Measurements from ENCODE around the gene FURIN.
A peak's percentile ranks its signal among the peaks of the same experiment; 100 is the strongest.
"Not testable (repeated sequence)": the region's sequence is repeated elsewhere in the genome, so short reads cannot be mapped to it uniquely, and the experiment has no call there.

FURIN gene

DNA sequence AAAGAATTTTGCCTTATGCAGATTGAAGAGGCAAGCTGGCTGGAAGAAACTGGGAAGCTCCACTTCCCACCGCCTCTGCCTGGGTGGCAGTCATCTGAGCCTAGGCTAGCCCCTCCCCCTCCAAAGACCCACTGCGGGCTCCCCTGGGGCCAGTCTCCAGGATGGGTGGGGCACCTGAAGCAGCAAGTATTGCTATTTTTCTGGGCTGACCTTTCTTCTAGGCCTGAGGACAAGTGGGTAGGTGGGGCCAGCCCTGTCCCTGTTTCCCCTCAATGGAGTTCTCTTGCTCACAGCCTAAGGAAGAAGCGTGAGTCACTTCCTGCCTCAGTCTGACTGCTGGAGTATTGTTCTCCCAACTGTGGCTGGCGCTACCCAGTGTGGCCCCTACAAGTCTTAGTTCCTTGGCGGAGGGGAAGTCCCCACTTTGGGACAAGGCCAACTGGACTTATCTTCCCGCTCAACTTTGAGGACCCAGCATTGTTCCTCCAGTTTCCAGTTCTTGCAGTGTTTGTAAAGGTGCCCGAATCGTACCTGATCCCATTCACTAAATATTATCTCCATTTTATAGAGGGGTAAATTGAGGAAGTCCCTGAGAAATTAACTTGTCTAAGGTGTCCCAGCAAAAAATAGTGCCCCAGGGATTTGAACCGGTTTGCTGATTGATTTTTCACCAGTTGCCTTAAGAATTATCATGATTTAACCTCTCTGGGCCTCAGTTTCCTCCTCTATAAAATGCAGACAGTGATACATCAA is 1.4 kb downstream of the FURIN start:
- H3K4me1 ChIP-seq, result peaks cover 53 to 79% (median 63%) of the 10 kb centered on the region in 10 experiments
- no peak for TF ChIP-seq Cebpa-rat (IDR thresholded peaks at IDR 0.05)
- peaks cover 20 to 31% (median 28%) of the 10 kb centered on the region in 11 experiments; a peak in 20 of 22 replicates for H4K20me1 ChIP-seq
- H3K4me3 ChIP-seq, result peak overlapping the region in 7 of 10 experiments; percentile 92 to 98 (median 96); a peak in 12 of 20 replicates
- H3K9me3 ChIP-seq (replicated peaks in 1 of 11), result no peaks in the 10 kb centered on the region
- peak overlapping the region; percentile 93 to 99 (median 96); a peak in 21 of 22 replicates for H3K9ac ChIP-seq
- peaks cover 0 to 12% (median 0%) of the 10 kb centered on the region in 11 experiments; a peak in 4 of 22 replicates for H3K36me3 ChIP-seq
- H3K27me3 ChIP-seq, result no peaks in the 10 kb centered on the region
- peak overlapping the region; percentile 28 to 98 (median 94); a peak in 21 of 22 replicates for H3K27ac ChIP-seq
- H3K4me2 ChIP-seq, result peak overlapping the region; percentile 88 to 100 (median 99)

DNA sequence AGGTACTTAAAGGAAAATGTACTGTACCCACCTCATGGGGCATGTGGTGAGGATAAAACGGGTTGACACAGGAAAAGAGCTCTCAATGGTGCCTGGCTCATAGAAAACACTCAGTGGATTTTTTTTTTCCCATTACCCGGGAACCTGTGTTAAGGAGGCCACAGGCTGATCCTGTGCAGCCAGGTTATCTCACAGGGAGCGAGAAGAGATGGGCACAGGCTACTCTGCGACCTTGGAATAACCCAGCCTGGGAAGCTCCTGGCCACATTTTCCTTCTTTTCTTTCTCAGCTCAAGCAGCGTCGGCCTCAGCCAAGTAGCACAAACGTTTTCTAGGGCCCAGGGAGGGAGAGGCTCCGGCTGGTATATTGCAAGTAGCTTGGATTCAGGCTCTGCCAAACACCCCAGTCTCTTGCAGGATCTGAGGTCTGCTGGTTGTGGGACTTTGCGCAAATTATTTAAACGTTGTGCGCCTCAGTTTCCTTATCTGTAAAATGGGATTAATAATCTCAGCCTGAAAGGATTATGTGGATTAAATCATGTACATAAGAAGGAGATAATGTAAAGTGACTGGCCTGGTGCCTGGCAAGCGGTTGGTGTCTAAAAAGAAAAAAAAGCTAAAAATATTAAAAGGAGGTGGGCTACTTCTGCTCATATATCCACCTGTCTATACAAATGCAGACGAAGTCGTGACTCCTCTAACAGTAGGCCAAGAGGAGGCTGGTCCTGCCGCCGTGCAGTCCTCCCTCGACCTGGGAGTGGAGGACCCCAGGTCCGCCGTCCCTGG is 2.2 kb downstream of the FURIN start:
- Histone ChIP-seq H3K9ac (peak overlapping the region; percentile 93 to 99 (median 96)), H3K36me3 (peaks cover 0 to 20% (median 5%) of the 10 kb centered on the region in 11 experiments; a peak in 13 of 22 replicates), H3K9me3 (replicated peaks in 1 of 11) (no peaks in the 10 kb centered on the region), H3K27ac (peak overlapping the region; percentile 90 to 98 (median 94)), H3K4me1 (peaks cover 54 to 84% (median 66%) of the 10 kb centered on the region in 10 experiments), H3K27me3 (no peaks in the 10 kb centered on the region), H4K20me1 (peaks cover 28 to 38% (median 35%) of the 10 kb centered on the region in 11 experiments; a peak in 20 of 22 replicates), H3K4me2 (peak overlapping the region; percentile 88 to 100 (median 99)), H3K4me3 (peak overlapping the region; percentile 92 to 99 (median 96))
- no peak for TF ChIP-seq Cebpa-rat (IDR thresholded peaks at IDR 0.05)

DNA sequence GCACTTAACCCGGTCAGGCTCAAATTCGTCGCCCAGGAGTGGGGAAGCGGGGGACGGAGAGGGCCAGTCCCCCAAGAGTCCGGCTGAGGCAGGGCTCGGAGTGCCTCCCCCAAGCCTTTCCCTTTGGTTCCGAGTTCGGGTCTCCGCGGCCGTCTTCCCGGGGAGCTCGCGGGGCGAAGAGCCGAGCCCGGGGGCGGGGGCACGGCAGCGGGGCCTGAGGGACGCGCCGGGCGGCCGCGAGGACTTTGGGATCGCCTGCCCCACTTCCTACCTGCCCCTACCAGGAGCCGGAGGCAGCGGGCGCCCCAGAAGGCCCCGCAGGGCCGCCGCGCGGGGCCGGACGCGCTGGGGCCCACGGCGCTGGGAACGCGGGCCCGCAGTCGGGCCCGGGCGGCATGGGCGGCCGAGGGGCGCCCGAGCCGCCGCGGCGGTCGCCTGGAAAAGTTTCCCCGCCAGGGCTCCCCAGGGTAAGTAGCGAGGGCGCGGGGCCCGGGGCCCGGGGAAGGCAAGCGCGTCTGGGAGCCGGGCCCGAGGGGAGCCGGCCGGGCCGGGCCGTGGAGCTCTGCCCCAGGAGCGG is 2.8 kb downstream of the FURIN start:
- peak overlapping the region; percentile 90 to 98 (median 94) for H3K27ac ChIP-seq
- no peak for TF ChIP-seq Cebpa-rat (IDR thresholded peaks at IDR 0.05)
- H3K9me3 ChIP-seq (replicated peaks in 1 of 11), result no peaks in the 10 kb centered on the region

DNA sequence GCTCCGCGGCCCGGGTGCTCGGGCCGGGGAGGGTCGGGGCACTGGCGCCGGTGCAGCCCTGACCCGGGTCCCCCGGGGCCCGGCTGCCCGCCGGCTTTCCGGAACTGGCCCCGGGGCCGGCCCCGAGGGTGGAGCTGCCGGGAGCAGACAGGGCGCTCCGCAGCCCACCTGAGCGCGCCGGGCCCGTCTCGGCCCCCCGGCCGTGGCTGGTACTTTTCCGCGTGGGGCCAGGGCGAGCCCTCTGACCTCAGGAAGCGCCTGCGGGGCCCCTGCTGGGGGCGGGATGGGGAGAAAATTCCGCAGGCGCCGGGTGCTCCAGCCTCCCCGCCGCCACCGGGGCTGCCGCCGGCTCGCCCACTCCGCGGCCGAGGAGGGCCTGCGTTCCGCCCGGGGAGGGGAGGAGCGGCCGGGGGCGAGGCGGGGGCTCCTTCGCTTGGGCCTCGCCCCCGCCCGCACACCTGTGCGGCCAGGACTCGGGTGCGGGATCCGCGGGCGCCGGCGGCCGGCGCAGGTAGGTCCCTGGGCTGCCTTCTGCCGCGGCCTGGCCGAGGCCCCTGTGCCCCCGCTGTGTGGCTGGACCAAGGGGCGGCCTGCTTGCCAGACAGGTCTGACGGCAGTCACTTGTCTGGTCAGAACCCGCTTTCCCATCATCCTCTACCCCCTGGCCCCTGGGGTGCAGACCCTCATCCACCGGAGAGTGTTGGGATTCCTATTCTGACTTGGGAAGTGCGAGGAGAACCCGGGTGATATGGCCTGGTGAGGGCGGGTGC is 3.5 kb downstream of the FURIN start:
- H3K9ac ChIP-seq, result peak overlapping the region; percentile 93 to 99 (median 96)
- TF ChIP-seq Cebpa-rat (IDR thresholded peaks at IDR 0.05), result no peak
- peak overlapping the region; percentile 88 to 100 (median 99) for H3K4me2 ChIP-seq
- no peaks in the 10 kb centered on the region for H3K9me3 ChIP-seq (replicated peaks in 1 of 11)
- no peaks in the 10 kb centered on the region for H3K27me3 ChIP-seq
- peak overlapping the region; percentile 92 to 99 (median 96) for H3K4me3 ChIP-seq
- H4K20me1 ChIP-seq, result peaks cover 29 to 50% (median 44%) of the 10 kb centered on the region in 11 experiments; a peak in 20 of 22 replicates
- H3K36me3 ChIP-seq, result peaks cover 9 to 33% (median 19%) of the 10 kb centered on the region in 11 experiments
- H3K4me1 ChIP-seq, result peaks cover 58 to 77% (median 70%) of the 10 kb centered on the region in 10 experiments
- peak overlapping the region; percentile 90 to 98 (median 94) for H3K27ac ChIP-seq

More for the DNA sequence above, 2.8 kb downstream of the FURIN start:
- H3K4me1 ChIP-seq, result peaks cover 58 to 84% (median 70%) of the 10 kb centered on the region in 10 experiments
- peak overlapping the region; percentile 92 to 99 (median 96) for H3K4me3 ChIP-seq
- H4K20me1 ChIP-seq, result peaks cover 29 to 45% (median 42%) of the 10 kb centered on the region in 11 experiments; a peak in 20 of 22 replicates
- H3K36me3 ChIP-seq, result peaks cover 2 to 26% (median 12%) of the 10 kb centered on the region in 11 experiments; a peak in 19 of 22 replicates
- H3K4me2 ChIP-seq, result peak overlapping the region; percentile 88 to 100 (median 99)
- peak overlapping the region; percentile 93 to 99 (median 96) for H3K9ac ChIP-seq
- H3K27me3 ChIP-seq, result no peaks in the 10 kb centered on the region

DNA sequence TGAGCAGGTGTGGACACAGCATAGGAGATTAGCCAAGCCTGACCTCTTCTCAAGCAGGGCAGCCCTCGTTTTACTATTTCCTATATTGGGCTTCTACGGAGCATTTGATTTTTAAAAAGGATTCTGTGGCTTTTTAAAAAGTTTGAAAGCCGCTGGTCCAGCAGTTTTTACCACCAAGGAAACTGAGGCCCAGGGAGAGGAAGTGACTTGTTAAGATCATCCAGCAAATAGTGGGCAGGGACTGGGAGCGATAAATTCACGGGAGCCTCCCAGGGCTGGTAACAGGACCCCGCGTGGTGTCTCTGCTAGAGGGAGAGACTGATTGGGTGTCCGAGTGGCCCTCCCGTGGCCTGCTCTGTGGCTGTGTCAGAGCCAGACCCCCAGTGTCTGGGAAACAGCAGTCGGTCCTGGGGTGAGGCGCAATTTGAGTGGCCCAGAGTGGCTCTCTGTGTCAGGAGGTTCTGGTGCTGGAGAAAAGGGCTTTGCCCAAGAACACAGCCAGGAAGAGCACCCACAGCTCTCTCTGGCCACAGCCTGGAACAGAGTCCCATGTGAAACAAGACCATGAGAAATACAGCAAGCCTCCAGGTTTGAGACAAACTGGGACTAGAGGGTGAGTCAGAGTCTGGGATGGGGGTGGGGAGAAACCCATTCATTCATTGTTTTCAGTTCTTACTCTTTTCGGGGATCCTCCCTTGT is 4.2 kb downstream of the FURIN start:
- Histone ChIP-seq H3K9ac (peak overlapping the region; percentile 93 to 99 (median 96)), H3K4me2 (peak overlapping the region; percentile 88 to 100 (median 99)), H3K36me3 (peaks cover 16 to 40% (median 26%) of the 10 kb centered on the region in 11 experiments), H3K27ac (peak overlapping the region; percentile 90 to 98 (median 94)), H3K9me3 (replicated peaks in 1 of 11) (no peaks in the 10 kb centered on the region), H4K20me1 (peaks cover 29 to 57% (median 45%) of the 10 kb centered on the region in 11 experiments; a peak in 20 of 22 replicates), H3K4me1 (peaks cover 52 to 72% (median 68%) of the 10 kb centered on the region in 10 experiments), H3K4me3 (peak overlapping the region; percentile 92 to 99 (median 96)), H3K27me3 (no peaks in the 10 kb centered on the region)
- no peak for TF ChIP-seq Cebpa-rat (IDR thresholded peaks at IDR 0.05)

DNA sequence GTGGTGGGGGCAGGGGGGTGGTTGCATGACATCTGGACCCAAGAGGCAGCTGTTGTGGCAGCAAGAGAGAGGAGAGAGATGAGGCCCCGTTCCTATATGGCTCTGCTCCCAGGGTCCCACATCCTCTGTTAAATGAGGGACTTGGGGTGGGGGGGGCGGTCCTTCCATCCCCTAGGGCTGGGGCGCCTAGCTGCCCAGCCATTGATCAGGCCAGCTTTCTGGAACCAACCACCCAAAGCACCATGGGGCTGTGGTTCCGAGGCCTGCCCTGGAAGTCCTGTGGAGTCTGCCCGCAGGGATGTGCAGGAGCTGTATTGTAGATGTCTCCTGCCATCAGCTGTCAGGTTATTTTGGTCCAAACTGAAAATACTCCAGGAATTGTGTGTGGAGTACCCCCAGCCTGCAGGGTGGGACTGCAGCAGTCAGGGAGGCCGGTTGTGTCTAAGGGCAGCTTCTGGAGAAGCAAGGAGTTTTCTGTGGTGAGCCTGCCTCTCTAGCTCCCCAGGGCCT is 5.2 kb downstream of the FURIN start:
- Histone ChIP-seq H3K4me3 (peak overlapping the region in 6 of 10 experiments; percentile 92 to 98 (median 97); a peak in 11 of 20 replicates), H3K27me3 (no peaks in the 10 kb centered on the region), H3K36me3 (peaks cover 26 to 50% (median 35%) of the 10 kb centered on the region in 11 experiments), H3K9me3 (replicated peaks in 1 of 11) (no peaks in the 10 kb centered on the region), H4K20me1 (peaks cover 29 to 66% (median 45%) of the 10 kb centered on the region in 11 experiments; a peak in 20 of 22 replicates), H3K9ac (peak overlapping the region in 10 of 11 experiments; percentile 41 to 99 (median 96); a peak in 19 of 22 replicates), H3K4me2 (peak overlapping the region; percentile 88 to 100 (median 99)), H3K27ac (peak overlapping the region in 9 of 11 experiments; percentile 30 to 95 (median 94); a peak in 14 of 22 replicates), H3K4me1 (peaks cover 43 to 65% (median 59%) of the 10 kb centered on the region in 10 experiments)
- no peak for TF ChIP-seq Cebpa-rat (IDR thresholded peaks at IDR 0.05)

DNA sequence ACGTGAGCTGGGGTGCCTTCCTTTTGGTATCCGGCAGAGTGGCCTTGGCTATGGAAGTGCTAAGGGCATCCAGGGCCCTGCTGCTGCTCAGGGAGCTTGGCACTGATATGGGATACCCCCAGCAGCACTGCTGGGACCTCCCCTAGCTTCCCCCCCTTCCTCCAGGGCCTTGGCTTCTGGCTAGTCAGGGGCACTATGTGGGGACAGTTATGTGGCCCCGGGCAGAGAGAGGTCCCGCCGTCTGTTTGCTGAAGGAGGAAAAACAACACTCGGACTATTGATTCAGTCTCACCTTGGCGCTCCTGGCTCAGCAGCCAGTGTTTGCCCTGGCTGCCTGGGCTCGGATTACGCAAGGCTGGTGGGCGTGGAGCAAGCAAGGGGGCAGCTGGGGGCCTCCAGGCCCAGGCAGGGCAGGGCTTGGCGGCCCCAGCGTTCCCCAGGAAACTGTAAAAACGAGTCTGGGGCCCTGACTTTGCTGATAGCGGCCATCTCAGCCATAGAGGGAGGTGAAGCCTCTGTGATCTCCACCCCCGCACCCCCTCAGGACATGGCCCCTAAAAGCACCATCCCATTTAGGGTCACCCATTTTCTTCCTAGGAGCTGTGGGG is 5.7 kb downstream of the FURIN start:
- Histone ChIP-seq H3K36me3 (peaks cover 31 to 55% (median 41%) of the 10 kb centered on the region in 11 experiments), H3K9ac (peak overlapping the region; percentile 20 to 99 (median 95); a peak in 19 of 22 replicates), H3K4me2 (peak overlapping the region; percentile 88 to 100 (median 99))

DNA sequence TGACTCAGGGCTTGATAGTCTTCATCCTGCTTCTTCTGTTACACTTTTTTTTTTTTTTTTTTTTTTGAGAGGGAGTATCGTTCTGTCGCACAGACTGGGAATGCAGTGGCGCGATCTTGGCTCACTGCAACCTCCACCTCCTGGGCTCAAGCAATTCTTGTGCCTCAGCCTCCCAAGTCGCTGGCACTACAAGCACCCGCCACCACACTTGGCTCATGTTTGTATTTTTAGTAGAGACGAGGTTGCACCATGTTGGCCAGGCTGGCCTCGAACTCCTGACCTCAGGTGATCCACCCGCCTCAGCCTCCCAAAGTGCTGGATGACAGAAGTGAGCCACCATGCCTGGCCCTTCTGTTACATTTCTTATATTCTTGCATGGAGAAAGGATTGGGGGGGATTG is 6.6 kb downstream of the FURIN start:
- Histone ChIP-seq H3K27ac (0 out of 22 replicates have a peak overlapping the region, but pooled peaks of 1 of the 11 experiments have one; percentile 3), H3K36me3 (peaks cover 40 to 64% (median 50%) of the 10 kb centered on the region in 11 experiments), H4K20me1 (peaks cover 29 to 80% (median 45%) of the 10 kb centered on the region in 11 experiments; a peak in 20 of 22 replicates), H3K4me1 (peaks cover 28 to 54% (median 45%) of the 10 kb centered on the region in 10 experiments), H3K4me2 (peak overlapping the region in 6 of 11 experiments; percentile 3 to 100 (median 48); a peak in 6 of 22 replicates), H3K9ac (peak overlapping the region in 3 of 11 experiments; percentile 10 to 22 (median 19); a peak in 1 of 22 replicates)
- H3K9me3 ChIP-seq (replicated peaks in 1 of 11); H3K4me3 ChIP-seq; H3K27me3 ChIP-seq: not testable (repeated sequence)

More for the DNA sequence above, 5.7 kb downstream of the FURIN start:
- Histone ChIP-seq H3K9me3 (replicated peaks in 1 of 11) (no peaks in the 10 kb centered on the region), H3K4me3 (peak overlapping the region in 5 of 10 experiments; percentile 13 to 98 (median 96); a peak in 9 of 20 replicates), H3K27ac (peak overlapping the region in 9 of 11 experiments; percentile 6 to 95 (median 55); a peak in 15 of 22 replicates), H4K20me1 (peaks cover 29 to 72% (median 45%) of the 10 kb centered on the region in 11 experiments; a peak in 20 of 22 replicates), H3K4me1 (peaks cover 37 to 60% (median 53%) of the 10 kb centered on the region in 10 experiments), H3K27me3 (no peaks in the 10 kb centered on the region)
- peak in 8 of 11 experiments; percentile 16 to 62 (median 38); a peak in 6 of 22 replicates for TF ChIP-seq Cebpa-rat (IDR thresholded peaks at IDR 0.05)
